NB4 (cell line): ENCODE results near the gene TBCK.

Source experiments
- MYC ChIP-seq: IDR thresholded peaks from 2 replicates; pipeline ENCODE4 v1.6.1; 2011; ENCODE audit warnings: low read depth, low read length
- POLR2A ChIP-seq: IDR thresholded peaks from 2 replicates; pipeline ENCODE4 v1.6.1; 2011; ENCODE audit warnings: mild to moderate bottlenecking; ENCODE audit not compliant: insufficient read length; ENCODE audit errors: extremely low read depth
- TF ChIP-seq, protein P1 (sequence below): IDR thresholded peaks from 2 replicates; pipeline ENCODE4 v1.6.1; 2011; ENCODE audit warnings: low read depth, low read length
- TF ChIP-seq, protein P2 (sequence below): IDR thresholded peaks from one replicate; pipeline ENCODE4 v1.5.1; 2012; ENCODE audit warnings: low read depth, low read length

DNA sequence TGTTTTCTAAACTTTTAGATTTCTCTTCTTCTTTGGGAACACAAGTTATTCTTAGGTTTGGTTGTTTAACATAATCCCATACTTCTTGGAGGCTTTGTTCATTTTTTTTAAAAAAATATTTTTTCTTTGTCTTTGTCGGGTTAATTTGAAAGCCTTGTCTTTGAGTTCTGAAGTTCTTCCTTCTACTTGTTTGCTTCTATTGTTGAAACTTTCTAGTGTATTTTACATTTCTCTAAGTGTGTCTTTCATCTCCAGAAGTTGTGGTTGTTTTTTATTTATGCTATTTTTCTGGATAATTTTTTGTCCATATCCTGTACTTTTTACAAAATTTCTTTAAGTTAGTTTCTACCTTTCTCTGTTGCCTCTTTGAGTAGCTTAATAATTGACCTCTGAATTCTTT is 304.6 kb downstream of the TBCK start:
- TF ChIP-seq, protein P1, sequence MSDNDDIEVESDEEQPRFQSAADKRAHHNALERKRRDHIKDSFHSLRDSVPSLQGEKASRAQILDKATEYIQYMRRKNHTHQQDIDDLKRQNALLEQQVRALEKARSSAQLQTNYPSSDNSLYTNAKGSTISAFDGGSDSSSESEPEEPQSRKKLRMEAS = no peak
- TF ChIP-seq, protein P2, sequence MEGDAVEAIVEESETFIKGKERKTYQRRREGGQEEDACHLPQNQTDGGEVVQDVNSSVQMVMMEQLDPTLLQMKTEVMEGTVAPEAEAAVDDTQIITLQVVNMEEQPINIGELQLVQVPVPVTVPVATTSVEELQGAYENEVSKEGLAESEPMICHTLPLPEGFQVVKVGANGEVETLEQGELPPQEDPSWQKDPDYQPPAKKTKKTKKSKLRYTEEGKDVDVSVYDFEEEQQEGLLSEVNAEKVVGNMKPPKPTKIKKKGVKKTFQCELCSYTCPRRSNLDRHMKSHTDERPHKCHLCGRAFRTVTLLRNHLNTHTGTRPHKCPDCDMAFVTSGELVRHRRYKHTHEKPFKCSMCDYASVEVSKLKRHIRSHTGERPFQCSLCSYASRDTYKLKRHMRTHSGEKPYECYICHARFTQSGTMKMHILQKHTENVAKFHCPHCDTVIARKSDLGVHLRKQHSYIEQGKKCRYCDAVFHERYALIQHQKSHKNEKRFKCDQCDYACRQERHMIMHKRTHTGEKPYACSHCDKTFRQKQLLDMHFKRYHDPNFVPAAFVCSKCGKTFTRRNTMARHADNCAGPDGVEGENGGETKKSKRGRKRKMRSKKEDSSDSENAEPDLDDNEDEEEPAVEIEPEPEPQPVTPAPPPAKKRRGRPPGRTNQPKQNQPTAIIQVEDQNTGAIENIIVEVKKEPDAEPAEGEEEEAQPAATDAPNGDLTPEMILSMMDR = no peak
- TF ChIP-seq POLR2A = no peak
- no peak for TF ChIP-seq MYC
